Testis (tissue), 2 donors: ENCODE data around the gene FOXG1.

Experiments
- CTCF ChIP-seq, 3 experiments: fragments of 450-650 bp in 2 of 3; fragments of 200-600 bp in 1 of 3; sonication (generic) in 1 of 3; IDR thresholded peaks; one replicate each; pipeline ENCODE4 v1.5.1; 2016 to 2019; ENCODE audit warnings: antibody characterized with exemption in 3 of 3, mild to moderate bottlenecking in 2 of 3, moderate library complexity in 1 of 3
- POLR2A ChIP-seq: fragments of 450-650 bp; IDR thresholded peaks from one replicate; pipeline ENCODE4 v1.6.1; 2017; ENCODE audit warnings: antibody characterized with exemption, mild to moderate bottlenecking, moderate library complexity

- TF ChIP-seq CTCF (IDR thresholded peaks at IDR 0.05) (no peak), POLR2A (no peak)
Observed at GRCh38 chr14:28746247-28746646, 20.3 kb upstream of the FOXG1 start.
